Activated CD8-positive, alpha-beta T cell treated with anti-CD3 and anti-CD28 coated beads, Interleukin-2, amount 10 ng/mL, durations not matched to agents 7 days and 5 days (primary cell): Measurements from ENCODE around the gene TOMM22. TPM values are rescaled to one million over a fixed set of nuclear protein-coding genes. Genes with fewer than 3 reads are reported as not detected.

Source experiments
- ATAC-seq: fragments of 150-1000 bp; cut with Tn5 transposase; one replicate; pipeline ENCODE4 v1.10.0; 2021; ENCODE audit warnings: moderate library complexity
- CTCF ChIA-PET: fragments of 350-600 bp; sonication (Branson Sonifier 250); formaldehyde crosslinking; loops from one replicate; lab custom pipeline; 2021; ENCODE audit warnings: antibody characterized with exemption; lab: Charles Lee
- POLR2A ChIA-PET: fragments of 350-600 bp; sonication (Branson Sonifier 250); formaldehyde crosslinking; loops from one replicate; lab custom pipeline; 2021; ENCODE audit warnings: antibody characterized with exemption; lab: Charles Lee
- DNase-seq: peaks from one replicate; pipeline ENCODE4 v3.0.0-alpha.2; 2020
- H3K27ac Mint-ChIP-seq: one replicate; pipeline ENCODE4 v1.8.0; 2021; ENCODE audit warnings: mild to moderate bottlenecking, mixed read lengths
- H3K27me3 Mint-ChIP-seq: one replicate; pipeline ENCODE4 v1.8.0; 2021; ENCODE audit warnings: low read depth, mixed read lengths
- H3K36me3 Mint-ChIP-seq: one replicate; pipeline ENCODE4 v1.8.0; 2021; ENCODE audit warnings: low read depth, mixed read lengths
- H3K4me1 Mint-ChIP-seq: one replicate; pipeline ENCODE4 v1.8.0; 2021; ENCODE audit warnings: low read depth, mixed read lengths
- H3K4me3 Mint-ChIP-seq: one replicate; pipeline ENCODE4 v1.8.0; 2021; ENCODE audit warnings: mild to moderate bottlenecking, mixed read lengths
- H3K9me3 Mint-ChIP-seq: one replicate; pipeline ENCODE4 v1.8.0; 2022; ENCODE audit warnings: mixed read lengths; ENCODE audit not compliant: insufficient read depth
- total RNA-seq, 2 experiments: library from RNA; stranded (reverse); gene quantifications; one replicate each; pipeline ENCODE4 v1.2.3, GENCODE V29; 2021

The TOMM22 gene
- total RNA-seq, 2 experiments from 2014 or later = 91.3 to 98.7 TPM

GRCh38 chr22:38734421-38735100, 52.8 kb downstream of the TOMM22 start:
- Mint-ChIP-seq H3K9me3 (no peaks in the 10 kb centered on the region), H3K27ac (peak overlapping the region; percentile 85), H3K27me3 (no peaks in the 10 kb centered on the region), H3K4me1 (peaks cover 52% of the 10 kb centered on the region), H3K36me3 (peaks cover 79% of the 10 kb centered on the region), H3K4me3 (no peak overlapping the region)
- ChIA-PET CTCF (interaction anchor here (0.6 to 5.4 kb wide), 14 partner anchors 8 to 458 kb away, joined by 3 to 57 read pairs (median 8); partner anchors contain the start of genes GTPBP1 and NPTXR), POLR2A (interaction anchor here (1.0 to 16.4 kb wide), 6 partner anchors 9 to 28 kb away, joined by 4 to 307 read pairs (median 18); partner anchors contain the start of genes GTPBP1 and SUN2)
- no peak for ATAC-seq
- DNase-seq = no peak

Other genes with a start within 250 kb of the TOMM22 start
- gene KCNJ4, start 226.8 kb upstream of the TOMM22 start, total RNA-seq = not detected
- 1 to 10 TPM in 1 of 2 experiments, under 1 TPM in 1; 0.99 to 1.0 TPM for gene KDELR3, start 213.9 kb upstream of the TOMM22 start, total RNA-seq
- gene DDX17, start 175.6 kb upstream of the TOMM22 start, total RNA-seq = 100 to 1,000 TPM; 443 to 445 TPM
- 10 to 100 TPM; 10.1 to 12.1 TPM for gene DMC1, start 111.8 kb upstream of the TOMM22 start, total RNA-seq
- under 1 TPM; 0.87 to 0.89 TPM for gene FAM227A, start 25.6 kb upstream of the TOMM22 start, total RNA-seq
- 10 to 100 TPM; 11.6 to 13.6 TPM for gene CBY1, start 25.3 kb upstream of the TOMM22 start, total RNA-seq
- gene JOSD1, start 19.0 kb downstream of the TOMM22 start, total RNA-seq = 10 to 100 TPM; 60.0 to 63.7 TPM
- 10 to 100 TPM; 71.8 to 73.9 TPM for gene GTPBP1, start 24.0 kb downstream of the TOMM22 start, total RNA-seq
- 100 to 1,000 TPM; 481 to 482 TPM for gene SUN2, start 74.0 kb downstream of the TOMM22 start, total RNA-seq
- gene DNAL4, start 112.2 kb downstream of the TOMM22 start, total RNA-seq = 1 to 10 TPM; 8.0 to 8.6 TPM
- gene NPTXR, start 162.1 kb downstream of the TOMM22 start, total RNA-seq = under 1 TPM; 0.68 to 0.76 TPM
- 10 to 100 TPM; 61.4 to 61.8 TPM for gene CBX6, start 190.3 kb downstream of the TOMM22 start, total RNA-seq